HCT116 (cell line): ENCODE results near the gene AKT1. TPM values are rescaled to one million over a fixed set of nuclear protein-coding genes. Genes with fewer than 3 reads are reported as not detected.

ENCODE experiments used
- ATAC-seq: fragments of 200-7000 bp; cut with Tn5 transposase; 2 replicates; pipeline ENCODE4 v1.9.1; 2020; ENCODE audit warnings: mild to moderate bottlenecking, moderate library complexity
- BruUV-seq: library from RNA; stranded (reverse); fragments of 400-500 nt; replicated peaks from 2 replicates; lab custom pipeline; 2021; lab: Mats Ljungman, UMichigan
- CTCF ChIA-PET: fragments of 300-600 bp; sonication (Branson Sonifier 250); formaldehyde crosslinking; loops from one replicate; lab custom pipeline; 2021; ENCODE audit warnings: antibody characterized with exemption; lab: Charles Lee
- POLR2A ChIA-PET: fragments of 300-600, 350-600 bp; sonication (Branson Sonifier 250); formaldehyde crosslinking; loops from one replicate; lab custom pipeline; 2021; ENCODE audit warnings: antibody characterized with exemption; lab: Charles Lee
- RAD21 ChIA-PET, 2 experiments: fragments of 300-600 bp; sonication (Branson Sonifier 250); formaldehyde crosslinking; loops; one replicate each; lab custom pipeline; 2023; ENCODE audit warnings: low total read pairs in 2 of 2; ENCODE audit not compliant: uncharacterized antibody in 2 of 2, unreplicated experiment in 2 of 2, low non-redundant PET in 1 of 2; lab: Charles Lee
- DNase-seq: peaks from one replicate; pipeline ENCODE4 v3.0.0-alpha.2; 2010; ENCODE audit warnings: low read depth, low spot score
- H2AFZ ChIP-seq: fragments of 200-600 bp; shearing (Covaris generic), sonication (generic); 2 replicates; pipeline ENCODE4 v1.6.1; 2017; ENCODE audit warnings: low read depth, mixed run types, mixed read lengths, antibody characterized with exemption, low read length; ENCODE audit not compliant: poor library complexity, severe bottlenecking
- H3K27ac ChIP-seq: 2 replicates; pipeline ENCODE4 v1.5.1; 2012; ENCODE audit warnings: low read depth, low read length
- H3K27me3 ChIP-seq: fragments of 200-600 bp; sonication (generic); 2 replicates; pipeline ENCODE4 v1.6.1; 2016; ENCODE audit warnings: mixed run types, low read length, mixed read lengths; ENCODE audit not compliant: insufficient read depth
- H3K36me3 ChIP-seq, 2 experiments: fragments of 200-500 bp in 1 of 2; fragments of 200-600 bp in 1 of 2; sonication (Bioruptor generic) in 1 of 2; sonication (generic) in 1 of 2; 2 replicates each; pipeline versions ENCODE4 v1.5.1 to v1.6.1; 2014 to 2016; ENCODE audit warnings: low read length in 2 of 2, inconsistent platforms in 1 of 2, mixed read lengths in 1 of 2, mixed run types in 1 of 2; ENCODE audit not compliant: insufficient read depth in 2 of 2, control insufficient read depth in 1 of 2
- H3K4me1 ChIP-seq, 2 experiments: fragments of 200-600 bp in 1 of 2; sonication (generic) in 1 of 2; 2 replicates each; pipeline versions ENCODE4 v1.5.1 to v1.6.1; 2012 to 2017; ENCODE audit warnings: low read length in 2 of 2, inconsistent platforms in 1 of 2, mild to moderate bottlenecking in 1 of 2, mixed read lengths in 1 of 2, mixed run types in 1 of 2, moderate library complexity in 1 of 2; ENCODE audit not compliant: insufficient read depth in 2 of 2, control insufficient read depth in 1 of 2
- H3K4me2 ChIP-seq: fragments of 200-600 bp; sonication (generic); 2 replicates; pipeline ENCODE4 v1.6.1; 2017; ENCODE audit warnings: mixed run types, low read length, mixed read lengths
- H3K4me3 ChIP-seq, 2 experiments: fragments of 200-600 bp in 1 of 2; sonication (generic) in 1 of 2; replicated peaks in 1 of 2; 2 replicates each; pipeline ENCODE4 v1.5.1; 2011 to 2016; ENCODE audit warnings: low read length in 2 of 2, control low read depth in 1 of 2, low read depth in 1 of 2, mild to moderate bottlenecking in 1 of 2, mixed read lengths in 1 of 2, mixed run types in 1 of 2
- H3K79me2 ChIP-seq: fragments of 200-600 bp; sonication (generic); 2 replicates; pipeline ENCODE4 v1.6.1; 2017; ENCODE audit warnings: mild to moderate bottlenecking, mixed run types, low read length, moderate library complexity, mixed read lengths; ENCODE audit not compliant: insufficient read depth
- H3K9ac ChIP-seq: fragments of 200-600 bp; sonication (generic); 2 replicates; pipeline ENCODE4 v1.6.1; 2016; ENCODE audit warnings: low read length, mixed read lengths
- H3K9me2 ChIP-seq: fragments of 200-600 bp; sonication (generic), shearing (Covaris generic); 2 replicates; pipeline ENCODE4 v1.6.1; 2017; ENCODE audit warnings: mixed run types, mild to moderate bottlenecking, moderate library complexity; ENCODE audit not compliant: insufficient read depth
- H3K9me3 ChIP-seq, 2 experiments: fragments of 200-500 bp in 1 of 2; fragments of 200-600 bp in 1 of 2; sonication (Bioruptor generic) in 1 of 2; sonication (generic) in 1 of 2; 2 replicates each; pipeline ENCODE4 v1.6.1; 2014 to 2017; ENCODE audit warnings: low read length in 2 of 2, mixed read lengths in 2 of 2, inconsistent platforms in 1 of 2, low read depth in 1 of 2, mild to moderate bottlenecking in 1 of 2, mixed run types in 1 of 2, moderate library complexity in 1 of 2; ENCODE audit not compliant: control insufficient read depth in 1 of 2, insufficient read depth in 1 of 2
- H4K20me1 ChIP-seq: fragments of 200-600 bp; sonication (generic), shearing (Covaris generic); 2 replicates; pipeline ENCODE4 v1.6.1; 2017; ENCODE audit warnings: mixed run types, mild to moderate bottlenecking, moderate library complexity; ENCODE audit not compliant: insufficient read depth
- CBX3 ChIP-seq: IDR thresholded peaks from 2 replicates; pipeline ENCODE4 v1.6.1; 2012; ENCODE audit warnings: low read depth
- CEBPB ChIP-seq: IDR thresholded peaks from 2 replicates; pipeline ENCODE4 v1.6.1; 2012; ENCODE audit warnings: low read depth
- EZH2 ChIP-seq: fragments of 200-600 bp; sonication (generic); IDR thresholded peaks from 2 replicates; pipeline ENCODE4 v1.6.1; 2017; ENCODE audit warnings: antibody characterized with exemption, mixed run types
- FOSL1 ChIP-seq: IDR thresholded peaks from 2 replicates; pipeline ENCODE4 v1.6.1; 2012; ENCODE audit warnings: low read depth
- POLR2AphosphoS5 ChIP-seq: IDR thresholded peaks from 2 replicates; pipeline ENCODE4 v1.6.1; 2011; ENCODE audit warnings: mild to moderate bottlenecking, low read depth, low read length, moderate library complexity
- REST ChIP-seq: IDR thresholded peaks from 2 replicates; pipeline ENCODE4 v1.6.1; 2012; ENCODE audit warnings: low read depth
- SIN3A ChIP-seq: IDR thresholded peaks from 2 replicates; pipeline ENCODE4 v1.6.1; 2012; ENCODE audit warnings: low read depth
- SP1 ChIP-seq: IDR thresholded peaks from 2 replicates; pipeline ENCODE4 v1.6.1; 2012; ENCODE audit warnings: low read depth
- TCF7L2 ChIP-seq: IDR thresholded peaks from 2 replicates; pipeline ENCODE4 v1.7.0; 2011; ENCODE audit warnings: borderline replicate concordance, inconsistent platforms; ENCODE audit not compliant: insufficient read depth, insufficient read length; ENCODE audit errors: extremely low read depth
- YY1 ChIP-seq: IDR thresholded peaks from 2 replicates; pipeline ENCODE4 v1.6.1; 2011; ENCODE audit warnings: low read length, low read depth, moderate library complexity, mild to moderate bottlenecking; ENCODE audit not compliant: insufficient replicate concordance; ENCODE audit errors: extremely low read depth
- ZFX ChIP-seq: fragments of 450-650 bp; IDR thresholded peaks from 2 replicates; pipeline ENCODE4 v1.6.1; 2017
- ZNF274 ChIP-seq: fragments of 200-500 bp; sonication (Bioruptor generic); IDR thresholded peaks from 2 replicates; pipeline ENCODE4 v1.6.1; 2014; ENCODE audit warnings: mild to moderate bottlenecking, low read depth, low read length, inconsistent platforms
- intact Hi-C: fragments of 100-400 bp; cut with micrococcal nuclease; formaldehyde crosslinking; loops from 2 replicates; pipeline ENCODE4 v1.10.0; 2022
- total RNA-seq: library from RNA; stranded (reverse); gene quantifications from one replicate; pipeline ENCODE4 v1.2.1, GENCODE V29; 2021; ENCODE audit not compliant: unreplicated experiment
- TF ChIP-seq, protein P1 (sequence below): IDR thresholded peaks from 2 replicates; pipeline ENCODE4 v1.6.1; 2011; ENCODE audit warnings: mild to moderate bottlenecking, low read length, moderate library complexity; ENCODE audit not compliant: insufficient replicate concordance; ENCODE audit errors: extremely low read depth

AKT1 gene
- total RNA-seq, 1 experiment from 2014 or later: 152 TPM

GRCh38 chr14:104776961-104777807 is 18.4 kb downstream of the AKT1 start:
- BruUV-seq: no TSS peak
- H3K4me3 ChIP-seq: no peak overlapping the region
- H3K27ac ChIP-seq: no peak overlapping the region; the same call in 1 of the 2 replicates
- H3K4me1 ChIP-seq: no peaks in the 10 kb centered on the region
- ATAC-seq (no peak), DNase-seq (no peak)
- CTCF ChIA-PET: no interaction called here
- H3K36me3 ChIP-seq: peaks cover 2 to 27% of the 10 kb centered on the region in 2 experiments; a peak in 2 of 4 replicates
- H2AFZ ChIP-seq: no peak overlapping the region
- TF ChIP-seq SIN3A: no peak
- TF ChIP-seq ZFX: no peak
- no peak for TF ChIP-seq FOSL1
- no peak for TF ChIP-seq ZNF274
- no peak for TF ChIP-seq EZH2
- H3K4me2 ChIP-seq: no peak overlapping the region
- intact Hi-C loops: no loop called here
- H3K9ac ChIP-seq: no peak overlapping the region
- H4K20me1 ChIP-seq: no peaks in the 10 kb centered on the region
- RAD21 ChIA-PET: no interaction called here
- H3K9me2 ChIP-seq: no peaks in the 10 kb centered on the region
- H3K27me3 ChIP-seq: no peaks in the 10 kb centered on the region
- POLR2A ChIA-PET: no interaction called here
- H3K79me2 ChIP-seq: no peaks in the 10 kb centered on the region; the same call in 1 of the 2 replicates
- H3K9me3 ChIP-seq: no peaks in the 10 kb centered on the region; a peak in 1 of 4 replicates

DNA sequence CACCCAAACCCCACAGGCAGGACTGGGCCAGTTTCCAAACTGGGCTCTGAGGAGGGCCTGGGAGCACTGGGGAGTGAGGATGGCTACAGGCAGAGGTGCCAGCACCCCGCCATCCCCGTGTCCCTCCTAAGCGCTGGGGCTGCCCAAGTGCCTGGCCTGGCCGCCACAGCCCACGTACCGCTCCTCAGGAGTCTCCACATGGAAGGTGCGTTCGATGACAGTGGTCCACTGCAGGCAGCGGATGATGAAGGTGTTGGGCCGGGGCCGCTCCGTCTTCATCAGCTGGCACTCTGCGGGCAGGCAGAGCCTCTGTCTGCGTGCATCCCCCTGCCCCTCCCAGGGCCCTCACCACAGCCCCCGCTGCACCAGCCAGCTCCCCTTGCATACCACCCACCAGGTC is 19.1 kb downstream of the AKT1 start:
- Histone ChIP-seq H3K4me3 (no peak overlapping the region), H3K4me2 (no peak overlapping the region), H3K36me3 (peaks cover 2 to 34% of the 10 kb centered on the region in 2 experiments; a peak in 3 of 4 replicates), H3K27ac (no peak overlapping the region), H3K9ac (no peak overlapping the region), H2AFZ (no peak overlapping the region), H3K79me2 (no peaks in the 10 kb centered on the region; the same call in 1 of the 2 replicates), H3K9me2 (no peaks in the 10 kb centered on the region), H3K4me1 (no peaks in the 10 kb centered on the region), H4K20me1 (no peaks in the 10 kb centered on the region), H3K9me3 (peaks cover 0 to 5% of the 10 kb centered on the region in 2 experiments; a peak in 2 of 4 replicates), H3K27me3 (no peaks in the 10 kb centered on the region)
- ATAC-seq: no peak
- DNase-seq: no peak
- intact Hi-C loops: no loop called here
- ChIA-PET POLR2A (no interaction called here), CTCF (no interaction called here), RAD21 (no interaction called here)
- BruUV-seq: no TSS peak
- TF ChIP-seq YY1 (no peak), POLR2AphosphoS5 (no peak), EZH2 (no peak), SP1 (no peak), CEBPB (no peak), FOSL1 (no peak), REST (no peak), TCF7L2 (no peak), CBX3 (no peak)
- TF ChIP-seq, protein P1, sequence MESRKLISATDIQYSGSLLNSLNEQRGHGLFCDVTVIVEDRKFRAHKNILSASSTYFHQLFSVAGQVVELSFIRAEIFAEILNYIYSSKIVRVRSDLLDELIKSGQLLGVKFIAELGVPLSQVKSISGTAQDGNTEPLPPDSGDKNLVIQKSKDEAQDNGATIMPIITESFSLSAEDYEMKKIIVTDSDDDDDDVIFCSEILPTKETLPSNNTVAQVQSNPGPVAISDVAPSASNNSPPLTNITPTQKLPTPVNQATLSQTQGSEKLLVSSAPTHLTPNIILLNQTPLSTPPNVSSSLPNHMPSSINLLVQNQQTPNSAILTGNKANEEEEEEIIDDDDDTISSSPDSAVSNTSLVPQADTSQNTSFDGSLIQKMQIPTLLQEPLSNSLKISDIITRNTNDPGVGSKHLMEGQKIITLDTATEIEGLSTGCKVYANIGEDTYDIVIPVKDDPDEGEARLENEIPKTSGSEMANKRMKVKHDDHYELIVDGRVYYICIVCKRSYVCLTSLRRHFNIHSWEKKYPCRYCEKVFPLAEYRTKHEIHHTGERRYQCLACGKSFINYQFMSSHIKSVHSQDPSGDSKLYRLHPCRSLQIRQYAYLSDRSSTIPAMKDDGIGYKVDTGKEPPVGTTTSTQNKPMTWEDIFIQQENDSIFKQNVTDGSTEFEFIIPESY: no peak
